ENCODE measurements around the gene RGS10.
"Not testable (repeated sequence)": the region's sequence is repeated elsewhere in the genome, so short reads cannot be mapped to it uniquely, and the experiment has no call there.

RGS10 gene

DNA sequence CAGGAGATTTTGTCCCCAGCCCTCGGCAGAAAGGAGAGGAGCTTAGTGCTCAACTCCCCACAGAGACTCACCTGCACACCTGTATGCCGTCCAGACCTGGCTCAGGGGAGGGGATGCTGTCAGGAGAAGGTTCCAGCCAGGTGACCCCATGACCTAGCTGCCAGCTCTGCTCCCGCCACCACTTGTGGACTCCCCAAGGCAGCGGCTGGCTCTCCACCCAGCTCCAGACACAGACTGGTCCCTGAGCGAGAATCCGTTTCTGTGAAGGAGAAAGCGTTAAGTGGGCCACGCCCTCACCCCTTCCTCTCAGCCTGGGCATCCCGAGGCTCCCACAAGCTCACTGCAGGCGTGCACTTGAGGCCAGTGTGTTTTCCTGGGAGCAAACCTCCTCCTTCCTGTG is 76.4 kb downstream of the RGS10 start:
- DNase-seq: no peak

DNA sequence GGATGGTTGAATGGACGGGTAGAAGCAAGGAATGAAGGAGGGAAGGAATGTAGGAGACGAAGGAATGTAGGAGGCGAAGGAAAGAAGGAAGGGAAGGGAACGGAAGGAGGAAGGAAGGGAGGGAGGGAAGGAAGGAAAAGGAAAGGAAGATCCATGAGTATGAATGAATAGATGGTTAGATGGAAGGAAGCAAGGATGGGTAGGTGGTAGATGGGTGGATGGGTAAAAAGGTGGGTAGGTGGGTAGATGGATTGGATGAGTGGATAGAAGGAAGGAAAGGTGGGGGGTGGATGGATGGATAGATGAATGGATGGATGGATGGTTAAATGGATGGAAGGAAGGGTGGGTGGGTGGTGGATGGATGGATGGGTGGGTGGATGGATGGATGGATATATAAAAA is 77.4 kb downstream of the RGS10 start:
- no peak for DNase-seq

DNA sequence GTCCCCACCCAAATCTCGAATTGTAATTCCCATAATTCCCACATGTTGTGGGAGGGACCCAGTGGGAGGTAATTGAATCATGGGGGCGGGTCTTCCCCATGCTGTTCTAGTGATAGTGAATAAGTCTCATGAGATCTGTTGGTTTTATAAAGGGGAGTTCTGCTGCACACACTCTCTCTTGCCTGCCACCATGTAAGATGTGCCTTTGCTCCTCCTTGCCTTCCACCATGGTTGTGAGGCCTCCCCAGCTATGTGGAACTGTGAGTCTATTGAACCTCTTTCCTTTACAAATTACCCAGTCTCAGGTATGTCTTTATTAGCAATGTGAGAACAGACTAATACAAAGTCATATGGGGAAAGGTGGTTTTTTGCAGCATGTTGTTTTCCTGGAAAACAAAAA is 79.3 kb downstream of the RGS10 start:
- DNase-seq: not testable (repeated sequence)

DNA sequence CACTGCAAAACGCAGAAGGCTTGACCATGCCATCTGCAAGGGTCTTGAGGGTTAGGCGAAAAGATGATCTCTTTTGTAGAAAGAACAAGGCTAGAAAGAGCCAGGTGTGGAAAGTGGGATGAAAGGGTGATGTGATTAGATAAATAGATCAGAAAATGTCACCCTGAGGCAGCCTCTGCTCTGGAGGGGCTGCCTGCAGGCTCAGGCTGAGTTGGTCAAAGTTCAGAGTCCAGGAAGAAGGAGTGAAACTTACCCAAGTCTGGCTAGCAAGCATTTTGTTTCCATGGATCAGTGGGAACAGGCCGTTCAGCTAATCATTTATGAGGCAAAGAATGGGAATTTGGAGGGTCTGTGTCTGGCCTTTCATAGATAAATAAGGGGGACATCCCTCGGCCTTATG is 79.7 kb downstream of the RGS10 start:
- DNase-seq: no peak

DNA sequence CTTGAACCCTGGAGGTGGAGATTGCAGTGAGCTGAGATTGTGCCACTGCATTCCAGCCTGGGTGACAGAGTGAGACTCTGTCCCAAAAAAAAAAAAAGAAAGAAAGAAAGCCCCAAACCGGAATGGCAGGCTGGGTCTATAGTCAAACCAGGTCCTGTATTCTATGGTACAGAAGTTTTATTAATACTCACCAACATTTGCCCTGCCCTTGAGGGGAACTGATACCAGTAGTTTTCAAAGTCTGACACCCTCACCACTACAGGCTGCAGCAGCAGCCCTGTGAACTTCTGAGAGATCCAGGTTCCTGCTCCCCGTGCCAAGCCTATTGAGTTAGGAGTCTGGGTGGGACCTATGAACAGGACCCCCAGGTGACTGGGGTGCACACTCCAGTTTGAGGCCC is 80.6 kb downstream of the RGS10 start:
- DNase-seq: no peak

DNA sequence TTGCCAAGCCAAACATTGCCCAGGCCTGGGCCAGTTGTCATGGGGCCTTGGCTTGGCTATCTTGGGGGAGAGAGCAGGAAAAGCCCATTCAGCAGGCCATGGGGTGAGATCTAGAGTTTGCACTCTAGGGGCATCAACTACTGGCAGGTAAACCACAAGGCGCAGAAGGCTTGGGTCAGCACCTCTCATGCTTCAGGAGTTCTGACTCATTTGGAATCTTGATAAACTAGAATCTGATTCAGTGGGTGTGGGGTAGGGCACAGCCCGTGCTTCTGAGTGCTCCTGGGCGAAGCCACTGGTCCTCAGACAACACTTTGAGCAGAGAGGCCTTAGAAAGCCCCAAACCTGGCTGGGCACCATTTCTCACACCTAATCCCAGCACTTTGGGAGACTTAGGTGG is 81.1 kb downstream of the RGS10 start:
- DNase-seq: no peak

DNA sequence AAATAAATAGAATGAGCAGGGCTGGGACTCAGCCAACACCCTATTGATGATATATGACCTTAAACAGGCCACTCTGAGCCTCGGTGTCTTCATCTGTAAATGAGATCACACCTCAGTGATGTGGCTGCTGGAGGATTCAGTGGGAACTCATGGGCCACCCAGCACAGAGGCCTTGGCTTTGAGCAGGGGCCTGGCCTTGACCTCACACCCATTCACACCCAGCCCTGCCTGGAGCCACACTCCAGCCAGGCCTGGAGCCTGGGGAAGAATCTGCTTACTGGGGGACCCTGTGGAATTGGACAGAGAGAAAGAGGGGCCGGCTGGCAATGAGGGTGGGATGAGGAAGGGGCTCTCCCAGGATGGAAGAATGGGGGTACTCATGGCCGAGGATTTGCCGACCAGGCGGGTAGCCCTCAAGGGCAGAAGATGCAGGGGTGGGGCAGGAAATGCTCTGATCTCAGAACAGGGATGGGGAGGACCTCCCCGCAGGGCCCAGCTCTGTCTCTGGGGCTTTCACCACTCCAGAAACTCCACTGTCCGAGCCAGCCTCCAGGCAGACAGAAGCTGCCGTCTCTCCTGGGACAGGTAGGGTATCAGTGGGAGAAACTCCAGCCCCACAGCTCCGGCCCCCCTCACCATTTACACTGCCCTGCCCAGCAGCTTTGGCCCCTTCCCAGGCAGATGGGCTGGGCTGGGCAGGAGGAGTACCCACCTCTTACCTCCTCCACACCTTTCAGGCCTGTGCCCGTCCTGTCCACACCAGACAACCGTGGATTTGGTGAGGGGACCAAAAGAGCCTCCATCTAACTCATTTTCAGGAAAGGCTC is 81.9 kb downstream of the RGS10 start:
- no peak for DNase-seq

DNA sequence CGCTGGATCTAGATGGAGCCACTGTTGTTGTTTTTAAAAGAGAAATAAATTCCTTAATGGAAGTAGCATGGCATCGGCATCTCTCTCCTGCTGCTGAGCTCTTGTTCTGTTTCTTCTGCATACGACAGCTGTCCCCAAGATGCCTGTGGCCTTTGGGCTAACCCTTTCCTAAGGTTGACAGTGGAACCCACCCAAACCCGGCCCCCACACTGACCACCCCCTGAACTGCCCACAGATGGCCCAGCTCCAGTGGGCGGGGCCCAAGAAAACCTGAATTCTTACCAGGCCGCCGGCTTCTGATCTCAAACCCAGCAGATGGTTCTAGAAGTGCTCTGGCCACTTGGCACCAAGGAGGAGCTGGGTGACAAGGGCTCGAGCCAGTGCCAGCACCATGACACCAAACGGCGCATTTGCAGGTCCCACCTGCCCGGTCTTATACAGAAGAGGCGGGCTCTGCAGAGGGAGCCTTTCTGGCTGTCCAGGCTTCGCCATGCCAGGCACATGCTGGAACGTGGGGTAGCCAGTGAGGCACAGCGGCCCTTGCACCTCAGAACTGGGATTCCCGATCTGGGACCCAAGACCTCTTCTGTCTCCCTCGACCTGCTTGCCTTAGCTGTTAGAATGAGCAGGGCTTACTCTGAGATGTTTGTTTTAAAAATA is 82.7 kb downstream of the RGS10 start:
- DNase-seq: no peak

DNA sequence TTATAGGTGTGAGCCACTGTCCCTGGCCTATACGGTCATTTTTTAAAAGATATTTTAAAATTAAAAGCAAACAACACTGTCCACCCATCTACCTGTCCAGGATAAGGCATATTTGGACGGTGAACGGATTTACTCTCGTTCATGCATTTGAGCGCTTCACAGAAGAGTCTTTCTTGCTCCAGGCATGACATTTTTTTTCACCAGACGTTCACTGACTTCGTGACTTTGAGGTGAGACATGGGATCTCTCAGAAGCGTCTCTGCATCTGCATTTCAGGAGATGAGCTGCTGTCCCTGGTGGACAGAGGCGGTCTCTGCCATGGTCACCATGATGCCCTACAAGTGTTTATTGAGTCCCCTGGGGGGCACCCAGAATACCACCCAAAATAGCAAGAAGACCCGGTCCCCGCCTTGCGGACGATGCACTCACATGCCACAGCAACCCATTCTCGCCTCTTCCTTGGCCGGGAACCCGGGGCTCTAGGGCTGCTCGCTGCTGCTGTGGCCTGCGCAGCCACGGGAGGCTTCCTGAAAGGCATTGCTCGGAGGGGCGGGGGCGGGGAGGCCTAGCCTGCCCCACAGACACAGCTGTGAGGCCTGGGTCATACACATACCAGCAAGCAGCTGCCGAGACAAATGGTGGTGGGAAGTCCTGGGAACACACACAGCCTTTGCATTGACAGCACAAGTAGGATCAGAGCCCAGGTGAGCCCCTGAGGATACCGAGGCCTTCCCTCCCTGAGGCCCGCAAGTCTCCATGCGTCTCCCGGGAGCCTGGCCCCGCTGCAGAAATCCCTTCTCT is 84.4 kb downstream of the RGS10 start:
- no peak for DNase-seq

DNA sequence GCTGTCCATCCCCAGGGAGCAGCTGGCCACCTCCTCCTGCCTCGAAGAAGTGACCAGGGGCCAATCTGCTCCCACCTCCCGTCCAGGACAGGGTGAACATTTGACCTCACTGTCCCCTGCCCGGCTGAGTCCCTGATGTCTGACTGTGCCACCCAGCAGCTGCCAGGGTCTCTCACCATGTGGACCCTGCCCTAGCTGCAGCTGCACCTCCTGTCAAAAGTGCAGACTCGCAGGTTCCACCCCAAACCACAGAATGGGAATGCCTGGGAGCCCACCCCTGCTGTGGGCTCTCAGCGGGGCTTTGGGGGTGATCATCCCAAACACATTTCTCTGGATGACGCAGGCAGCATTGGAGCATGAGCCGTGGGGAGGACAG is 86.1 kb downstream of the RGS10 start:
- DNase-seq: no peak

DNA sequence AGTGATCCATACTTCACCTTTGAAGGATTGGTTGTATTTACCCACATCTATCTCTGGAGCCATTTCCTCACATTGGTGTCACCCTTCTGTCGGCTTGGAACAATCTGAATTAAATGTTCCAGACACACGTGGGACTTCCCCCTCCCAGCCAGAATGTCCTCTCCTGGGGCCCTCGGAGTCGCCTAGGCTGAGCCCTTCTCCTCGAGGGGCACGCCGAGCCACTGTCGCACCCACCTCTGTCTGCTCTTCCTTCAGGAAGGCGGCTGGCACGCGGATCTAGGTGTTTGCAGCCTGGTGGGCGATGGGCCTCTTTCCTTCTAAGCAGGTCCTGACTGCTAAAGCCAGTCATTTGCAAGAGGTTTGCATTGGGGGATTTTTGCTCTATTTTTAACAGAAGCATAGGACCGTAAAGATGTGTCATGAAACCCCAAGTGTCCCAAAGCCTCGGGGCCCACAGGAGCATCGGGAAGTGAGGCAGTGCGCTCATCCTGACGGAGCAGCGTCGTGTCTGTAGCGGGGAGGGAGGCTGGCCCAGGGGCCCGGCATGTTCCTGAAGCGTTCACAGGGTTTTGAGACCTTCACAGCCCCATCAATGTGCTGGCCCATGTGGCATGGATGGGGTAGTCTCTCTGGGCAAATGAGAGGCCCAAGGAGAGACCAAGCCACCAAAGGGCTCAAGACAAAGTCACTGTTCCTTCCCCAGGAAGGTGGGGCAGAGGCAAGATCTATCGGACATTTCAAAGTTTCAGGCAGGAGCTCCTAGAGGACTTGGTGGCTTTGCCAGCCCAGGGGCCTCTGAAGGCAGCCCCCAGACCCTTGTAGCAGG is 86.7 kb downstream of the RGS10 start:
- DNase-seq: no peak

DNA sequence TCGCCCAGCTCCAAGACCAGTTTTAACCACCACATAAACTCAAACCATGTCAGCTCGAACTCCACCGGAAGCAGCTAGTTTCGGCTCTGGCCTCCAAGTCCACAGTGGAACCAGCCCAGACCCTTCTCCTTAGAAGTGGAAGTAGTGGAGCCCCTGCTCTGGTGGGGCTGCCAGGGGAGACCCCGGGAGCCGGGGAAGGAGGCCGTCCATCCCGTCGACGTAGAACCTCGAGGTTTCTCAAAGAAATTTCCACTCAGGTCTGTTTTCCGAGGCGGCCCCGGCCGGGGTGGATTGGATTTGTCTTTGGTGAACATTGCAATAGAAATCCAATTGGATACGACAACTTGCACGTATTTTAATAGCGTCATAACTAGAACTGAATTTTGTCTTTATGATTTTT is 87.5 kb downstream of the RGS10 start:
- no peak for DNase-seq

DNA sequence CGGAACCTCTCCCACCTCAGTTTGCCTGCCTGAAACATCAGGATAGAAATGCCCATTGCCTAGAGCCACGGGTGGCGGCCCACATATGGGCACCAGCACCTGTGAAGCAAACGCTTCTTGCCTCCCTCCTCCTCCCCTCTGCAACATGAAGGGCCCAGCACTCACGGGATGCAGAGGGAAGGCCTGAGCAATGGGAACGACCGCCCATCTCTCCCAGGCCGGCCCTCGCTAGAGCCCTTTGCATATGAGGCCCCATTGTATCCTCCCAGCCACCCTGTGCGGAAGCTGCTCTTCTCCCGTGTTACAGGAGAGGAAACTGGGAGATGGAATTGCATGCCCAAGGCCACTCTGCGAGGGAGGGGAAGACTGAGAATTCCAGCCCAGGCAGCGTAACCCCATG is 88.2 kb downstream of the RGS10 start:
- no peak for DNase-seq

DNA sequence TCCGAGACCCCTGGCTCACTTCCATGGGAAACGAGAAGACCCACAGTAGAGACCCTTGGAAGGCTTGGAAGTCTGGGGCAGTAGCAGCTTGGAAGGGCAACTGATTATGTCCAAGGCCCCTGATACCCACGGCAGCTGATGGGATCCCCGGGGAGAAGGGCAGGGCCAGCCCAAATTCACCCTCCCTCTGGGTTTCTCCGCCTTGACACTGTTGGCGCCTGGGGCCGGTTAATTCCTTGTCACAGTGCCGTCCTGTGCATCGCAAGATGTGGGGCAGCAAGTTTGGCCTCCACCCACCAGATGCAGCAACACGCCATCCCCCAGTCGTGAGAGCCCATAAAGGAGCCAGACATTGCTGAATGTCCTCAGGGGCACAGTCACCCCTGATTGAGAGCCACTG is 89.2 kb downstream of the RGS10 start:
- no peak for DNase-seq

DNA sequence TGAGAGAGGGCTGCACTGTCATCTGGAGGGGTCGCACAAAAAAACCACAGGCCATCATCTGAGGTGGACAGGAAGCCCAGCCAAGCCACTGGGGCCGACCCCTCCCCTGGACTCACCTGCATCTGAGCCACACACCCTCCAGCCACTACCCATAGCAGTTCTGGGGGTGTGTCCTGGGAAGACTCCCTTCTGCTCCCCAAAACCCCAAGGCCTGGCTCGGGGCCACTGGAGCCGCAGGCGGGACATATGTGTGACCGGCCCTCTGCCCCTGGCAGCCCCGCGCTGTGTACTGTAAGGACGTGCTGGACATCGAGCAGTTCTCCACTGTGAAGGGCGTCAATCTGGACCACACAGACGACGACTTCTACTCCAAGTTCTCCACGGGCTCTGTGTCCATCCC is 90.1 kb downstream of the RGS10 start:
- DNase-seq: no peak

DNA sequence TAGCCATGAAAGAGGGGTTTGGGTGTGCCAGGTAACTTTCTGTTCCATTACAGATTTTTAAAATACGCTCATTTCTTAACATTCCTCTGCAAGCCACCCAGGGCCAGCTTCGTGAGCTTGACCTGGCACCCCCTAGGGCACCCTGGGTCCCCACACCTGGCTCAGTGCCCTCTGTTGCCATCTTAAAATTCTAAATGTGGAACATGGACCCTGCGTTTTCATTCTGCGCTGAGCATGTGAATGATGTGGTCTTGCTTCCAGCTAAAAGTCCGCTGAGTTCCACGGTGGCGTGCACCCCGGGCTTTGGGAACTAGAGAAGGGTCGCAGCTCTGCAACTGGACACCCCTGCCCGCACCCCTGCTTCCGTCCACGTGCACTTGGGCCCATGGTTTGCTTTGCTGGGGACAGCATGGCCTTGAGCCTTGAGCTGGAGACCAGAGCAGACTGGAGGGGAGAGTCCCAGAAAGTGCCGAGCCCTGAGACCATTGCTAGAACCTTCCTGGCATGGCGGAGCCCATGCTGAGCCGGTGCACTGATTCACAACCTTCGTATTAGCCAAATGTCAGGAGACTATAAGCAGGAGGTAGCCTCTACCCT is 91.1 kb downstream of the RGS10 start:
- DNase-seq: no peak

DNA sequence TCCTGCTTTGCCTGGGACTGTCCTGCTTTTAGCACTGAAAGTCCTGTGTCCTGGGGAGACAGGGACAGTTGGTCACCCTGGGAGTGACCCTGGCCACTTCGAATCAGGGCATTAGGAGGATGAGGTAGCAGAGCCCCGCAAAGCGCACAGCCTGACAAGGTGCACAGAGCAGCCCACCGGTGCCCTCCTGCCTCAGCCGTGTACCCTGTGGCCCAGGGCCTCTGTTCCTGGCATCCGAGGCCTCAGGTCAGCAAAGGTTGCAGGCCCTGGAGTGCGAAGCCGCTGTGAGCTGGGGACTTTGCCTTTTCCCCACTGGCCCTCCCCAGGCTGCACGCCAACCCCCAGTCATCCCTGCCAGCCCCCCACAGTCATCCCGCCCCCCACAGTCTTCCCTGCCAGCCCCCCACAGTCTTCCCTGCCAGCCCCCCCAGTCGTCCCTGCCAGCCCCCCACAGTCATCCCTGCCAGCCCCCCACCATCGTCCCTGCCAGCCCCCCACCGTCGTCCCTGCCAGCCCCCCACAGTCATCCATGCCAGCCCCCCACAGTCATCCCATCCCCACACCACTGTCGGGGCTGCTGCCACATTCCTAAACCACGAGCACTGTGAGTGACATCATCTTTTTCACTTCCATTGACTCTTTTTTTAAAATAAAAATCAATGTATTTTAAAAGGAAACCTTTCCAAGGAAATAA is 91.8 kb downstream of the RGS10 start:
- no peak for DNase-seq

Measured in GF-D8 (cell line).